Astrocyte of the spinal cord (primary cell): ENCODE results near the gene NFATC3.

Experiments used
- DNase-seq: peaks from one replicate; pipeline ENCODE4 v3.0.0; 2011; ENCODE audit warnings: low read depth, low spot score
- H3K4me3 ChIP-seq: 2 replicates; pipeline ENCODE4 v1.5.1; 2011; ENCODE audit warnings: low read depth, mild to moderate bottlenecking, low read length, moderate library complexity
- CTCF ChIP-seq: IDR thresholded peaks from 2 replicates; pipeline ENCODE4 v1.5.1; 2012; ENCODE audit warnings: low read depth, mild to moderate bottlenecking, low read length, inconsistent platforms
- in situ Hi-C: cut with HindIII; loops from 2 replicates; pipeline ENCODE4 v1.10.0; 2017; ENCODE audit warnings: low sequenced_read_pairs

NFATC3 gene

GRCh38 chr16:68083239-68083781, 1.9 kb upstream of the NFATC3 start:
- no peak for TF ChIP-seq CTCF
- no peak overlapping the region for H3K4me3 ChIP-seq
- DNase-seq, result no peak
- in situ Hi-C loops, result no loop called here

- no peak overlapping the region for H3K4me3 ChIP-seq
- in situ Hi-C loops, result no loop called here
- TF ChIP-seq CTCF, result no peak
- no peak for DNase-seq
These were observed 1.2 kb upstream of the NFATC3 start for GRCh38 chr16:68083861-68084503.

GRCh38 chr16:68084504-68085258, 489 bp upstream of the NFATC3 start:
- peak; percentile 71 for DNase-seq
- in situ Hi-C loops, result no loop called here

GRCh38 chr16:68086336-68086841, 1.2 kb downstream of the NFATC3 start:
- TF ChIP-seq CTCF, result no peak
- in situ Hi-C loops, result no loop called here
- peak overlapping the region; percentile 85 for H3K4me3 ChIP-seq
- peak; percentile 57 for DNase-seq

More at GRCh38 chr16:68084504-68085258, 489 bp upstream of the NFATC3 start:
- TF ChIP-seq CTCF, result no peak
- peak overlapping the region; percentile 43 for H3K4me3 ChIP-seq

- DNase-seq, result peak; percentile 22
- in situ Hi-C loops, result no loop called here
- H3K4me3 ChIP-seq, result peak overlapping the region; percentile 85
- TF ChIP-seq CTCF, result no peak
These were observed 1.7 kb downstream of the NFATC3 start for GRCh38 chr16:68086860-68087268.

DNA sequence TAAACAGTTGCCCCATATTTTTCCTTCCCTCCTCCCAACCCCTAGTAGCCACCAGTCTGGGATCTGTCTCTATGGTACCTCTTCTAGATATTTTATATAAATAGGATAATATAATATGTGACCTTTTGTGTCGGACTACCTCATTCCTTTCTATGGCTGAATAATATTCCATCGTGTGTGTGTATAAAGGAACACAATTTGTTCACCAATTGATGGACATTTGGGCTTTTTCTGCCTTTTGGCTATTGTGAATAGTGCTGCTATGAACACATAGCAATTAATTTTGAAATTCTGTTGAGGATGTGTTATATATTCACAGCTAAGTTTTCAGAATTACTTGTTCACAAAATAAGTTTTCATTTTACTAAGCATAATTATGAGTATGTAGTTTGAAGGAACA, 2.5 kb downstream of the NFATC3 start:
- no peak overlapping the region for H3K4me3 ChIP-seq
- no peak for DNase-seq
- no peak for TF ChIP-seq CTCF
- in situ Hi-C loops, result no loop called here
